Smooth muscle cell (in vitro differentiated cells): ENCODE measurements around the gene MC3R. TPM values are rescaled to one million over a fixed set of nuclear protein-coding genes. Genes with fewer than 3 reads are reported as not detected.

ENCODE experiments used
- DNase-seq: peaks from one replicate; lab custom pipeline; 2025; ENCODE audit not compliant: unreplicated experiment; lab: John Stamatoyannopoulos, UW
- H2AFZ ChIP-seq: fragments of 200-600 bp; sonication (generic); 2 replicates; pipeline ENCODE4 v1.6.0; 2016; ENCODE audit warnings: antibody characterized with exemption, low read depth, mild to moderate bottlenecking
- H3F3A ChIP-seq: fragments of 200-600 bp; sonication (generic); 2 replicates; pipeline ENCODE4 v1.6.0; 2017; ENCODE audit warnings: antibody characterized with exemption, low read depth
- H3K27ac ChIP-seq: fragments of 200-600 bp; sonication (generic); 2 replicates; pipeline ENCODE4 v1.5.1; 2016; ENCODE audit warnings: low read depth, mild to moderate bottlenecking
- H3K27me3 ChIP-seq: fragments of 200-600 bp; sonication (generic); 2 replicates; pipeline ENCODE4 v1.6.1; 2016; ENCODE audit warnings: low read depth, mild to moderate bottlenecking
- H3K36me3 ChIP-seq: fragments of 200-600 bp; sonication (generic); 2 replicates; pipeline ENCODE4 v1.5.1; 2016; ENCODE audit warnings: low read depth
- H3K4me1 ChIP-seq: fragments of 200-600 bp; sonication (generic); 2 replicates; pipeline ENCODE4 v1.5.1; 2016; ENCODE audit warnings: low read depth
- H3K4me2 ChIP-seq: fragments of 200-600 bp; sonication (generic); 2 replicates; pipeline ENCODE4 v1.6.0; 2016; ENCODE audit warnings: mild to moderate bottlenecking
- H3K4me3 ChIP-seq: fragments of 200-600 bp; sonication (generic); 2 replicates; pipeline ENCODE4 v1.5.1; 2016; ENCODE audit warnings: mild to moderate bottlenecking
- H3K79me2 ChIP-seq: fragments of 200-600 bp; sonication (generic); 2 replicates; pipeline ENCODE4 v1.6.0; 2016; ENCODE audit warnings: low read depth, mild to moderate bottlenecking
- H3K9ac ChIP-seq: fragments of 200-600 bp; sonication (generic); 2 replicates; pipeline ENCODE4 v1.6.0; 2016; ENCODE audit warnings: low read depth
- H3K9me3 ChIP-seq: fragments of 200-600 bp; sonication (generic); replicated peaks from 2 replicates; pipeline ENCODE4 v1.5.1; 2016; ENCODE audit warnings: low read depth
- H4K20me1 ChIP-seq: fragments of 200-600 bp; sonication (generic); 2 replicates; pipeline ENCODE4 v1.6.0; 2016; ENCODE audit warnings: low read depth
- WGBS: methylation state at CpG from one replicate; pipeline ENCODE4 v1.1.7; 2016; ENCODE audit warnings: low lambda C conversion rate; 5-methylcytosine and 5-hydroxymethylcytosine counted together
- polyA plus RNA-seq: library from polyadenylated mRNA; unstranded; fragments of >200 nt; fragmentation: Nextera tagmentation; extraction: Ambion mirVana; gene quantifications from 2 replicates; pipeline ENCODE4 v1.2.1, GENCODE V29; 2016
- total RNA-seq: library from RNA; depleted of rRNA; stranded (reverse); fragments of >200 nt; gene quantifications from 2 replicates; pipeline ENCODE4 v1.2.3, GENCODE V29; 2014
- TF ChIP-seq, protein P1 (sequence below): fragments of 200-600 bp; sonication (generic); IDR thresholded peaks from 2 replicates; pipeline ENCODE4 v1.5.1; 2017; ENCODE audit warnings: borderline replicate concordance, mild to moderate bottlenecking, antibody characterized with exemption; ENCODE audit not compliant: insufficient read depth, poor library complexity, severe bottlenecking

The MC3R gene
- total and polyA plus RNA-seq, 2 experiments from 2014 or later = not detected

DNA sequence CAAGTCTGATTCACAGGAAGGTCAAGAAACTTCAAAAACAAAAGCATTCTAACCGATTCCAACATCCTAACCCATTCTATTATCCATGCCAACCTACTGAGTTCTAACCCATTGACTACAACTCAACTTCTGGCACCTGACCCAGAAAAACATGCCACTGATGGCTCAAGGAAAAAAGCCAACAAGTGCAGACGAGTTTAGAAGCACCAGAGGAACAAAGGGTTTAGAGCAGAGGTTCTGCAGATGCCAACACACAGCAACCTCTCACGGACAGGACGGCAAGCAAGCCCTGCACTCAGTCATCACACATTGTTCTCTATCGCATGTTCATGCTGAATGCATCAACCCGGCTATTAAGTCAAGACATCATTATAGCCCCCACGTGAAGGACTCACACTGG, 25.2 kb upstream of the MC3R start:
- Histone ChIP-seq H3K4me2 (no peak overlapping the region), H3F3A (no peaks in the 10 kb centered on the region), H3K9ac (no peak overlapping the region), H3K36me3 (no peaks in the 10 kb centered on the region), H3K27me3 (no peaks in the 10 kb centered on the region), H3K27ac (no peak overlapping the region), H4K20me1 (no peaks in the 10 kb centered on the region), H3K4me1 (no peaks in the 10 kb centered on the region), H3K4me3 (no peak overlapping the region), H2AFZ (no peak overlapping the region), H3K9me3 (no peaks in the 10 kb centered on the region), H3K79me2 (no peaks in the 10 kb centered on the region)
- TF ChIP-seq, protein P1, sequence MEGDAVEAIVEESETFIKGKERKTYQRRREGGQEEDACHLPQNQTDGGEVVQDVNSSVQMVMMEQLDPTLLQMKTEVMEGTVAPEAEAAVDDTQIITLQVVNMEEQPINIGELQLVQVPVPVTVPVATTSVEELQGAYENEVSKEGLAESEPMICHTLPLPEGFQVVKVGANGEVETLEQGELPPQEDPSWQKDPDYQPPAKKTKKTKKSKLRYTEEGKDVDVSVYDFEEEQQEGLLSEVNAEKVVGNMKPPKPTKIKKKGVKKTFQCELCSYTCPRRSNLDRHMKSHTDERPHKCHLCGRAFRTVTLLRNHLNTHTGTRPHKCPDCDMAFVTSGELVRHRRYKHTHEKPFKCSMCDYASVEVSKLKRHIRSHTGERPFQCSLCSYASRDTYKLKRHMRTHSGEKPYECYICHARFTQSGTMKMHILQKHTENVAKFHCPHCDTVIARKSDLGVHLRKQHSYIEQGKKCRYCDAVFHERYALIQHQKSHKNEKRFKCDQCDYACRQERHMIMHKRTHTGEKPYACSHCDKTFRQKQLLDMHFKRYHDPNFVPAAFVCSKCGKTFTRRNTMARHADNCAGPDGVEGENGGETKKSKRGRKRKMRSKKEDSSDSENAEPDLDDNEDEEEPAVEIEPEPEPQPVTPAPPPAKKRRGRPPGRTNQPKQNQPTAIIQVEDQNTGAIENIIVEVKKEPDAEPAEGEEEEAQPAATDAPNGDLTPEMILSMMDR = no peak
- WGBS = 79% methylated on average over 7 of the region's 7 CpGs
- DNase-seq = no peak

DNA sequence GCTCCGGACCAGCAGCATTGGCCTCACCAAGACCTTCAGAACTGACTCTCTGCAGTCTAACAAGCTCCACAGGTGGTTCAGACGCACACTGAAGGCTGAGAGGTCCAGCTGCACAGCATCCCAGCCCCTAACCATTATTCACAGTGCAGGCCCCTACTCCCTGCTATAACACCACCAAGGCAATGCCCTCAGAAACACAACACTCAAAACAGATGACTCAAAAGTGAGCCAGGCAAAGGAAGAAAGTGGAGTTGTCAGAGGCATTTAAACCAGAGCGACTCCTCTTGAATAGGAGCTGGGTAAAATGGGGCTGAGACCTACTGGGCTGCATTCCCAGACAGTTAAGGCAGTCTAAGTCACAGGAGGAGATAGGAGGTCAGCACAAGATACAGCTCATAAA, 20.5 kb upstream of the MC3R start:
- DNase-seq = no peak
- Histone ChIP-seq H3K4me3 (no peak overlapping the region), H2AFZ (no peak overlapping the region), H3K27ac (no peak overlapping the region), H3K27me3 (no peaks in the 10 kb centered on the region), H3K4me1 (no peaks in the 10 kb centered on the region), H3F3A (no peaks in the 10 kb centered on the region), H3K9ac (no peak overlapping the region), H3K36me3 (no peaks in the 10 kb centered on the region), H3K4me2 (no peak overlapping the region), H4K20me1 (no peaks in the 10 kb centered on the region), H3K79me2 (no peaks in the 10 kb centered on the region), H3K9me3 (no peaks in the 10 kb centered on the region)
- TF ChIP-seq, protein P1 = no peak
- 79% methylated on average over 3 of the region's 3 CpGs for WGBS

DNA sequence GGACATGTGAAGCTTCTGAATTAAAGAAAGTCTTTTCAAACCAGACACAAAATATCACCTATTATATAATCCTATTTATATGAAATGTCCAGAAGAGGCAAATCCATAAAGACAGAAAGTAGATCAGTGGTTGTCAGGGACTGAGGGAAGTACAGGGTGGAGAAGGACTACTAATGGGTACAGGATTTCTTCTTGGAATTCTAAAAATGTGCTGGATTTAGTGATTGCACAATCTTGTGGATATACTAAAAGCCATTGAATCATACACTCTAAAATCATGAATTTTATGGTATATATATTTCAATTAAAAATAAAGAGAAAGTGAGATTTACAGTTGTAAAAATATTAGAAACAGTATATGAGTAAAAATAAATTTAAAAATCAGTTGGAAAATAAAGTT, 18.7 kb upstream of the MC3R start:
- H3K4me3 ChIP-seq = no peak overlapping the region
- no peak overlapping the region for H2AFZ ChIP-seq
- no peaks in the 10 kb centered on the region for H3K36me3 ChIP-seq
- H3K4me2 ChIP-seq = no peak overlapping the region
- H3K4me1 ChIP-seq = no peaks in the 10 kb centered on the region
- no peaks in the 10 kb centered on the region for H4K20me1 ChIP-seq
- no peaks in the 10 kb centered on the region for H3K9me3 ChIP-seq
- H3K79me2 ChIP-seq = no peaks in the 10 kb centered on the region
- H3K27me3 ChIP-seq = no peaks in the 10 kb centered on the region
- H3F3A ChIP-seq = no peaks in the 10 kb centered on the region
- TF ChIP-seq, protein P1 = no peak
- no peak overlapping the region for H3K27ac ChIP-seq
- no peak overlapping the region for H3K9ac ChIP-seq
- no peak for DNase-seq

DNA sequence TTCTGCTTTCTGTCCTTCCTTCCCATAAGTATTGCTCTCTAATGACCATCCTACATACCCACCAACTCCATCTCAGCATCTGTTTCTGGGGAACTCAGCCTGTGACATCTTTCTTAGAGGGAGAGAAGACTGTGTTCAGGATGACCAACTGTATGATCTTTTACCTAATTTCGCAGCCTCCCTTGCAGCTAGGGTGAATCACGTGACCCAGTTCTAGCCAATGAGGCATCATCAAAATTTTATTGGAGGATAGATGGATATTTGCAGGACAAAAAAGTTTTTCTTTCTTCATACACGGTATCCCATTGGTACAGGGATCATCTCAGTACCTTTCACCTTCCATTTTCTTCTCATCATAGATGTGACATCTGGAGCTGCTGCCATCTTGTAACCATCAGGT, 14.4 kb upstream of the MC3R start:
- H2AFZ ChIP-seq = no peak overlapping the region
- no peaks in the 10 kb centered on the region for H3F3A ChIP-seq
- no peaks in the 10 kb centered on the region for H3K27me3 ChIP-seq
- no peaks in the 10 kb centered on the region for H3K79me2 ChIP-seq
- no peak for DNase-seq
- TF ChIP-seq, protein P1 = no peak
- no peak overlapping the region for H3K9ac ChIP-seq
- WGBS = 90% methylated on average over 3 of the region's 3 CpGs
- H3K4me1 ChIP-seq = no peaks in the 10 kb centered on the region
- no peaks in the 10 kb centered on the region for H4K20me1 ChIP-seq
- no peak overlapping the region for H3K4me3 ChIP-seq
- no peak overlapping the region for H3K4me2 ChIP-seq
- H3K27ac ChIP-seq = no peak overlapping the region
- no peaks in the 10 kb centered on the region for H3K36me3 ChIP-seq
- H3K9me3 ChIP-seq = peaks cover 9% of the 10 kb centered on the region
